ENCODE results near the gene GAS2L3. TPM values are rescaled to one million over a fixed set of nuclear protein-coding genes. Genes with fewer than 3 reads are reported as not detected.
"Not testable (repeated sequence)": the region's sequence is repeated elsewhere in the genome, so short reads cannot be mapped to it uniquely, and the experiment has no call there.

The GAS2L3 gene
- total RNA-seq, 1 experiment from 2014 or later, result 31.9 TPM

DNA sequence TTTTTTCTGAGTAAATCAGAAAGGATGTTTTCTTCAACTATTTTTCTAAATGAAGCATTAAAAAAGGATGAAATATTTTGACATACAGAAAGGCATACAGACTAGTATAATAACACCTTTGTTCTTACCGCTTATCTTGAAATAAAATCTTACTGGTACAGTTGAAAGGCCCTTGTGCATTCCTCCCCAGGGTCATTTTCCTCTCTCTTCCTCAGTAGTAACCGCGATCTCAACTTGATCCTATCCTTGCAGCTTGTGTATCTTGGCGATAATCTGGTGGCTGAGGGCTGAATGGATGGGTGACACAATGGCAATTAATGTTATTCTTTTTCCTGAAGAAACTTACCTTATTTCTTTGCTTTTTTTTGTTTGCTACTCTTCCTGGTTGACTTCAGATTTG is 18.5 kb downstream of the GAS2L3 start:
- Histone ChIP-seq H3K27ac (no peak overlapping the region), H4K20me1 (ENCODE audit: insufficient read depth) (no peaks in the 10 kb centered on the region), H3K4me2 (no peak overlapping the region), H3K9me3 (ENCODE audit: insufficient read depth, low read depth) (no peaks in the 10 kb centered on the region), H3K4me1 (replicated peaks; ENCODE audit: insufficient read depth) (no peaks in the 10 kb centered on the region), H3K9me2 (ENCODE audit: insufficient read depth) (no peaks in the 10 kb centered on the region), H2AFZ (no peak overlapping the region), H3K79me2 (ENCODE audit: low read depth) (no peaks in the 10 kb centered on the region), H3K4me3 (no peak overlapping the region), H3K27me3 (ENCODE audit: insufficient read depth, low read depth) (no peaks in the 10 kb centered on the region), H3F3A (ENCODE audit: insufficient read depth, low read depth) (no peaks in the 10 kb centered on the region), H3K36me3 (ENCODE audit: low read depth) (no peaks in the 10 kb centered on the region)
- intact Hi-C loops (cut with micrococcal nuclease; ENCODE audit: unreplicated experiment), result no loop called here
- no peak for DNase-seq
- ChIA-PET POLR2A (ENCODE audit: unreplicated experiment) (no interaction called here), CTCF (no interaction called here)
- no TSS peak for BruUV-seq (replicated peaks)
- no peak for TF ChIP-seq EZH2 (IDR thresholded peaks at IDR 0.05; ENCODE audit: low read depth)
- TF ChIP-seq CTCF (conservative IDR thresholded peaks at IDR 0.05), result no peak

- no peaks in the 10 kb centered on the region for H3K4me1 ChIP-seq (replicated peaks; ENCODE audit: insufficient read depth)
- no peaks in the 10 kb centered on the region for H3K36me3 ChIP-seq (ENCODE audit: low read depth)
- POLR2A ChIA-PET (ENCODE audit: unreplicated experiment), result no interaction called here
- H3K27me3 ChIP-seq (ENCODE audit: insufficient read depth, low read depth), result no peaks in the 10 kb centered on the region
- H3K4me3 ChIP-seq, result no peak overlapping the region
- H3K27ac ChIP-seq, result no peak overlapping the region
- 0 out of 2 replicates have a peak overlapping the region, but pooled peaks have one; percentile 67 for H2AFZ ChIP-seq
- no peaks in the 10 kb centered on the region for H3K79me2 ChIP-seq (ENCODE audit: low read depth)
- H3K9me3 ChIP-seq (ENCODE audit: insufficient read depth, low read depth), result no peaks in the 10 kb centered on the region
- H3K4me2 ChIP-seq, result no peak overlapping the region
- no TSS peak for BruUV-seq (replicated peaks)
- TF ChIP-seq CTCF (conservative IDR thresholded peaks at IDR 0.05) (no peak), EZH2 (IDR thresholded peaks at IDR 0.05; ENCODE audit: low read depth) (no peak)
- intact Hi-C loops (cut with micrococcal nuclease; ENCODE audit: unreplicated experiment), result no loop called here
- no peaks in the 10 kb centered on the region for H4K20me1 ChIP-seq (ENCODE audit: insufficient read depth)
- CTCF ChIA-PET, result no interaction called here
- H3K9me2 ChIP-seq (ENCODE audit: insufficient read depth), result no peaks in the 10 kb centered on the region
- DNase-seq, result no peak
- no peaks in the 10 kb centered on the region for H3F3A ChIP-seq (ENCODE audit: insufficient read depth, low read depth)
Observed at GRCh38 chr12:100593490-100593889, 20.0 kb downstream of the GAS2L3 start.

DNA sequence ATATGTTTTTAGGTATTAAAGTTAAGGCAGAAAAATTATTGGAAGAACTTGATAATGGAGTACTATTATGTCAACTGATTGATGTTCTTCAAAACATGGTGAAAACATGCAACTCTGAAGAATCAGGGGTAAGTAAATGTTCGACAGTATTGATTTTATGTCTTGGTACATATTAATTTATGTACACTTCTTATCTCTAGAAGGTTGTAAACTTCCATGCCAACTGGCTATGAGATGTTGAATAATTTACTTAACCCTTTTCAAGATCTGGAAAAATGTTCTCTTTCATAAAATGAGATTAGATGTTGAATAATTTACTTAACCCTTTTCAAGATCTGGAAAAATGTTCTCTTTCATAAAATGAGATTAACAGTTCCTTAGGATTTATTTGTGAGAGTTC is 28.1 kb downstream of the GAS2L3 start:
- intact Hi-C loops (cut with micrococcal nuclease; ENCODE audit: unreplicated experiment), result no loop called here
- CTCF ChIA-PET, result no interaction called here
- H3K27me3 ChIP-seq (ENCODE audit: insufficient read depth, low read depth), result no peaks in the 10 kb centered on the region
- H3F3A ChIP-seq (ENCODE audit: insufficient read depth, low read depth), result no peaks in the 10 kb centered on the region
- H4K20me1 ChIP-seq (ENCODE audit: insufficient read depth), result no peaks in the 10 kb centered on the region
- no peak overlapping the region for H3K27ac ChIP-seq
- no peak for DNase-seq
- no TSS peak for BruUV-seq (replicated peaks)
- no peak overlapping the region for H2AFZ ChIP-seq
- POLR2A ChIA-PET (ENCODE audit: unreplicated experiment), result no interaction called here
- no peaks in the 10 kb centered on the region for H3K79me2 ChIP-seq (ENCODE audit: low read depth)
- no peak overlapping the region for H3K4me3 ChIP-seq
- no peaks in the 10 kb centered on the region for H3K9me3 ChIP-seq (ENCODE audit: insufficient read depth, low read depth)
- H3K4me2 ChIP-seq, result no peak overlapping the region
- TF ChIP-seq CTCF (conservative IDR thresholded peaks at IDR 0.05) (no peak), EZH2 (IDR thresholded peaks at IDR 0.05; ENCODE audit: low read depth) (no peak)
- H3K4me1 ChIP-seq (replicated peaks; ENCODE audit: insufficient read depth), result no peaks in the 10 kb centered on the region
- peaks cover 4% of the 10 kb centered on the region; the same call in 1 of the 2 replicates for H3K9me2 ChIP-seq (ENCODE audit: insufficient read depth)
- no peaks in the 10 kb centered on the region for H3K36me3 ChIP-seq (ENCODE audit: low read depth)

GRCh38 chr12:100602997-100603396 is 29.5 kb downstream of the GAS2L3 start:
- H2AFZ ChIP-seq; BruUV-seq (replicated peaks); H3K79me2 ChIP-seq (ENCODE audit: low read depth); H3K4me2 ChIP-seq; H3K9me2 ChIP-seq (ENCODE audit: insufficient read depth); H3K27me3 ChIP-seq (ENCODE audit: insufficient read depth, low read depth); H3K36me3 ChIP-seq (ENCODE audit: low read depth); H3K4me3 ChIP-seq; intact Hi-C loops (cut with micrococcal nuclease; ENCODE audit: unreplicated experiment); H3K4me1 ChIP-seq (replicated peaks; ENCODE audit: insufficient read depth); H4K20me1 ChIP-seq (ENCODE audit: insufficient read depth); H3K9me3 ChIP-seq (ENCODE audit: insufficient read depth, low read depth); CTCF ChIA-PET; POLR2A ChIA-PET (ENCODE audit: unreplicated experiment); H3F3A ChIP-seq (ENCODE audit: insufficient read depth, low read depth); DNase-seq; H3K27ac ChIP-seq: not testable (repeated sequence)
